Calu3 (cell line): Measurements from ENCODE around the gene EFNA4. TPM values are rescaled to one million over a fixed set of nuclear protein-coding genes. Genes with fewer than 3 reads are reported as not detected.

ENCODE experiments used
- BruUV-seq: library from RNA; stranded (reverse); fragments of 400-500 nt; replicated peaks from 2 replicates; lab custom pipeline; 2021; lab: Mats Ljungman, UMichigan
- CTCF ChIA-PET: fragments of 300-600 bp; sonication (Branson Sonifier 250); formaldehyde crosslinking; loops from one replicate; lab custom pipeline; 2022; ENCODE audit warnings: antibody characterized with exemption; lab: Charles Lee
- DNase-seq: peaks from one replicate; pipeline ENCODE4 v3.0.0; 2022
- H3K27ac Mint-ChIP-seq: one replicate; pipeline ENCODE4 v1.8.0; 2022; ENCODE audit warnings: mixed read lengths; ENCODE audit not compliant: unreplicated experiment
- H3K27me3 Mint-ChIP-seq: one replicate; pipeline ENCODE4 v1.8.0; 2022; ENCODE audit warnings: mixed read lengths; ENCODE audit not compliant: unreplicated experiment
- H3K36me3 Mint-ChIP-seq: one replicate; pipeline ENCODE4 v1.8.0; 2022; ENCODE audit warnings: mild to moderate bottlenecking, moderate library complexity, mixed read lengths; ENCODE audit not compliant: insufficient read depth, unreplicated experiment
- H3K4me1 Mint-ChIP-seq: one replicate; pipeline ENCODE4 v1.8.0; 2022; ENCODE audit warnings: mild to moderate bottlenecking, low read depth, mixed read lengths; ENCODE audit not compliant: unreplicated experiment
- H3K4me3 Mint-ChIP-seq: one replicate; pipeline ENCODE4 v1.8.0; 2022; ENCODE audit warnings: mild to moderate bottlenecking, low read depth, moderate library complexity, mixed read lengths; ENCODE audit not compliant: unreplicated experiment
- H3K9me3 Mint-ChIP-seq: one replicate; pipeline ENCODE4 v1.8.0; 2022; ENCODE audit warnings: low read depth, mixed read lengths; ENCODE audit not compliant: unreplicated experiment
- intact Hi-C: fragments of 100-400 bp; cut with micrococcal nuclease; formaldehyde crosslinking; loops from one replicate; pipeline ENCODE4 v1.10.0; 2022; ENCODE audit not compliant: unreplicated experiment
- total RNA-seq: library from RNA; stranded (reverse); gene quantifications from 2 replicates; pipeline ENCODE4 v1.2.3, GENCODE V29; 2022
- TF ChIP-seq, protein P1 (sequence below): fragments of 200-600 bp; IDR thresholded peaks from one replicate; pipeline ENCODE4 v1.8.0; 2022; ENCODE audit warnings: antibody characterized with exemption; ENCODE audit not compliant: unreplicated experiment

Gene EFNA4
- total RNA-seq, 1 experiment from 2014 or later: 13.9 TPM

DNA sequence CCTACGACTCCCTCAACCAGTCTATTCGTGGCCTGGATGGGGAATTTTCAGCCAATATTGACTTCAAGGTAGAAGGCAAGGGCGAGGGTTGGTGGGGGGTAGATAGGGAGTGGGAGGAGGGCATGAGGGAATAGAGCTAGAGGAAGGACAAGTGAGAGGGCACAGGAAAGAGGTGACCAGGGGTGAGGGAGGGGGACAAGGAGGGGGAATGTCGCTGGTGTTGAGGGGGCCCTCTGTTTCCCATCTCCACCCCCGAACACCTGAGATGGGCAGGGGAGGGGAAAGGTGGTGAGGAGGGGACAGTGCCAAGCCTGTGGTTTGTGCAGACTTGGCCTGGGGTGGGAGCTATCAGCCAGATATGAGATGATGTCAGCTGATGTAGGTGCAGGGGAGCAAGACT lies 20.8 kb upstream of the EFNA4 start:
- no peak for DNase-seq
- Mint-ChIP-seq H3K4me3 (no peak overlapping the region), H3K27ac (no peak overlapping the region), H3K36me3 (no peaks in the 10 kb centered on the region), H3K27me3 (no peaks in the 10 kb centered on the region), H3K4me1 (peaks cover 40% of the 10 kb centered on the region), H3K9me3 (no peaks in the 10 kb centered on the region)
- TF ChIP-seq, protein P1, sequence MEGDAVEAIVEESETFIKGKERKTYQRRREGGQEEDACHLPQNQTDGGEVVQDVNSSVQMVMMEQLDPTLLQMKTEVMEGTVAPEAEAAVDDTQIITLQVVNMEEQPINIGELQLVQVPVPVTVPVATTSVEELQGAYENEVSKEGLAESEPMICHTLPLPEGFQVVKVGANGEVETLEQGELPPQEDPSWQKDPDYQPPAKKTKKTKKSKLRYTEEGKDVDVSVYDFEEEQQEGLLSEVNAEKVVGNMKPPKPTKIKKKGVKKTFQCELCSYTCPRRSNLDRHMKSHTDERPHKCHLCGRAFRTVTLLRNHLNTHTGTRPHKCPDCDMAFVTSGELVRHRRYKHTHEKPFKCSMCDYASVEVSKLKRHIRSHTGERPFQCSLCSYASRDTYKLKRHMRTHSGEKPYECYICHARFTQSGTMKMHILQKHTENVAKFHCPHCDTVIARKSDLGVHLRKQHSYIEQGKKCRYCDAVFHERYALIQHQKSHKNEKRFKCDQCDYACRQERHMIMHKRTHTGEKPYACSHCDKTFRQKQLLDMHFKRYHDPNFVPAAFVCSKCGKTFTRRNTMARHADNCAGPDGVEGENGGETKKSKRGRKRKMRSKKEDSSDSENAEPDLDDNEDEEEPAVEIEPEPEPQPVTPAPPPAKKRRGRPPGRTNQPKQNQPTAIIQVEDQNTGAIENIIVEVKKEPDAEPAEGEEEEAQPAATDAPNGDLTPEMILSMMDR: no peak
- intact Hi-C loops: no loop called here
- no TSS peak for BruUV-seq
- CTCF ChIA-PET: interaction anchor here (0.7 to 3.3 kb wide), 3 partner anchors 12 to 42 kb away, joined by 3 to 26 read pairs (median 4); no protein-coding TSS in a partner anchor

DNA sequence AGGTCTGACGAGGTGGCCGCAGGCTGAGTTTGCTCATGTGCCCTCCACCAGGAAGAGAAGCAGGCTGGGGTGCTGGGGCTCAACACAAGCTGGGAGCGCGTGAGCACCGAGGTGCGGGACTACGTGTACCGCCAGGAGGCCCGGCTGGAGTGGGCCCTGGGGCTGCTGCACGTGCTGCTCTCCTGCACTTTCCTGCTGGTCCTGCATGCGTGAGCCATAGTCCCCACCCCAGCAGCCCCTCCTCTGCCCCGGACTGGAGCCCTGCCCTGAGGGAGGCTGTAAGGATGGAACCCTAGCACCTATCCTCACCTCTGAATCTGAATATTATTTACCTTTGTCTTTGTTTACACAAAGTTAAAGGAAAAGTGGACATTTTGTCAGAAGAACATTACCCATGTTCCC lies 20.2 kb upstream of the EFNA4 start:
- intact Hi-C loops: no loop called here
- H3K4me3 Mint-ChIP-seq: no peak overlapping the region
- no TSS peak for BruUV-seq
- H3K9me3 Mint-ChIP-seq: no peaks in the 10 kb centered on the region
- DNase-seq: no peak
- CTCF ChIA-PET: interaction anchor here (0.7 to 3.3 kb wide), 7 partner anchors 11 to 107 kb away, joined by 3 to 26 read pairs (median 3); partner anchors contain the start of genes PMVK and PYGO2
- TF ChIP-seq, protein P1: no peak
- H3K27me3 Mint-ChIP-seq: no peaks in the 10 kb centered on the region
- H3K27ac Mint-ChIP-seq: no peak overlapping the region
- no peaks in the 10 kb centered on the region for H3K36me3 Mint-ChIP-seq
- peaks cover 35% of the 10 kb centered on the region for H3K4me1 Mint-ChIP-seq

DNA sequence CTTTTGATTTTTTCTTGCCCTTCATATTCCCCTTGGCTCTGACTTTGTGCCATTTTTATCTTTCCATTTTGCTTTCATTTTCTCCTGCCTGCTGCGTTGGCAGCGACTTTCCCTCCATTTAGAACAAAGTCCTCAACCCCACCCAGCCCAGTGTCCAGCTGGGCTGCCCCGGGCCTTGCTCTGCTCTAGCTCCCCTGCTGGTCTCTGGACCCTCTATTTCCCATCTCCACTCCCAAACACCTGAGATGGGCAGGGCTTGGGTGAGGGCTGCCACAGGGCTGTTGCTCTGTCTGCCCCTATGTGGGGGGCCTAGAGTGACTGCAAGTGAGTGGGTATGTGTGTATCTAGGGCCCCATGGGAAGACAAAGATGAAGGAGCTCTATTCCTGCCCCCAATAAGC lies 19.7 kb upstream of the EFNA4 start:
- H3K9me3 Mint-ChIP-seq: no peaks in the 10 kb centered on the region
- no peak overlapping the region for H3K4me3 Mint-ChIP-seq
- CTCF ChIA-PET: interaction anchor here (0.7 to 3.3 kb wide), 7 partner anchors 18 to 107 kb away, joined by 3 to 26 read pairs (median 3); partner anchors contain the start of genes PMVK and PYGO2
- TF ChIP-seq, protein P1: no peak
- H3K27me3 Mint-ChIP-seq: no peaks in the 10 kb centered on the region
- BruUV-seq: no TSS peak
- no peaks in the 10 kb centered on the region for H3K36me3 Mint-ChIP-seq
- no peak for DNase-seq
- no peak overlapping the region for H3K27ac Mint-ChIP-seq
- intact Hi-C loops: no loop called here
- H3K4me1 Mint-ChIP-seq: peaks cover 30% of the 10 kb centered on the region

DNA sequence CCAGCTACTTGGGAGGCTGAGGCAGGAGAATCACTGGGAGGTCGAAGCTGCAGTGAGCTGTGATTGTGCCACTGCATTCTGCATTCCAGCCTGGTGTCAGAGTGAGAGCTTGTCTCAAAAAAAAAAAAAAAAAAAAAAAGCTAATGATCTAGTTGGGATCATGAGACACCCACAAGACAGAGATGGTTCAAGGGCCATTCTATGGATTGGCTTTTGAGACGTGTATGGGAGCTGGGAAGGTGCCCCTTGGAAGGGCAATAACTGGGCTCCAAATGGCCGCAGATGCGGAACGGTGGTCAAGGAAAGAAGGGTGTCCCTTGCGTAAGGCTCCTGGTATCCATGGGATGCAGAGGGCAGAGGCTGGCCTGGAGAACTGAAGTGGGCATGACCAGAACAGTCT lies 19.2 kb upstream of the EFNA4 start:
- no peaks in the 10 kb centered on the region for H3K27me3 Mint-ChIP-seq
- H3K27ac Mint-ChIP-seq: no peak overlapping the region
- CTCF ChIA-PET: interaction anchor here (0.6 to 3.3 kb wide), 14 partner anchors 8 to 306 kb away, joined by 3 to 26 read pairs (median 4); partner anchors contain the start of genes PBXIP1, PMVK and PYGO2
- H3K36me3 Mint-ChIP-seq: no peaks in the 10 kb centered on the region
- no TSS peak for BruUV-seq
- DNase-seq: no peak
- H3K4me1 Mint-ChIP-seq: peaks cover 27% of the 10 kb centered on the region
- TF ChIP-seq, protein P1: no peak
- H3K9me3 Mint-ChIP-seq: no peaks in the 10 kb centered on the region
- H3K4me3 Mint-ChIP-seq: no peak overlapping the region
- intact Hi-C loops: no loop called here
